ENCODE data around the gene SPTBN1. TPM values are rescaled to one million over a fixed set of nuclear protein-coding genes. Genes with fewer than 3 reads are reported as not detected.

SPTBN1 gene
- total and polyA plus RNA-seq, 2 of the 13 experiments (the other 11 are each of a cell fraction or from before 2014, with no cell fraction given), result 123 to 299 TPM

DNA sequence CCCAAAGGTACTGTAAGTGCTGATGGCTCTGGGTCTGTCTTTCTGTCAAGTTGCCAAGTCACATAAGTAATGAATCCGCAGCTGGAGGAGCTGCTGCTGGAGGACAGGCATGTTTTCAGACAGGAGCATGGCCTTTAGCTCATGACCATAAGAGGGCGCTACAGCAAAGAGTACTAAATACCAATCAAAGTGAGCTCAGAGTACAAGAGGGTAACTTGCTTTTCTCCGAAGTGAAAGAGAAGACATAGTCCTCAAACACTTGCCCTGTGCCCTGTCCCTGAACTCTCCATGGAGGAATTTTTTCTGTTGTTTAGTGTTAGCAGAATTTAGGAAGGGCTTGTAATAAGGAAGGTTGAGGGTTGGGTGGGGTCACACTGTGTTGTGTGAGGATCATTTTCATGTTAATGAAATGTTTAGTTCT, 209.3 kb downstream of the SPTBN1 start (continued):
- no peak for TF ChIP-seq ZNF530 (CRISPR knock-in tag; IDR thresholded peaks at IDR 0.05; ENCODE audit: low read depth)
- TF ChIP-seq ZNF781 (CRISPR knock-in tag; IDR thresholded peaks at IDR 0.05; ENCODE audit: borderline replicate concordance, not compliant biosample characterization), result no peak
- no peak for TF ChIP-seq MAZ (IDR thresholded peaks at IDR 0.05; ENCODE audit: borderline replicate concordance, low read depth, low read length)
- no peak for TF ChIP-seq MAZ (CRISPR knock-in tag; IDR thresholded peaks at IDR 0.05; ENCODE audit: low read depth)
- TF ChIP-seq, protein P1, sequence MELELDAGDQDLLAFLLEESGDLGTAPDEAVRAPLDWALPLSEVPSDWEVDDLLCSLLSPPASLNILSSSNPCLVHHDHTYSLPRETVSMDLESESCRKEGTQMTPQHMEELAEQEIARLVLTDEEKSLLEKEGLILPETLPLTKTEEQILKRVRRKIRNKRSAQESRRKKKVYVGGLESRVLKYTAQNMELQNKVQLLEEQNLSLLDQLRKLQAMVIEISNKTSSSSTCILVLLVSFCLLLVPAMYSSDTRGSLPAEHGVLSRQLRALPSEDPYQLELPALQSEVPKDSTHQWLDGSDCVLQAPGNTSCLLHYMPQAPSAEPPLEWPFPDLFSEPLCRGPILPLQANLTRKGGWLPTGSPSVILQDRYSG (CRISPR knock-in tag; IDR thresholded peaks at IDR 0.05), result no peak
- TF ChIP-seq POGZ (CRISPR knock-in tag; IDR thresholded peaks at IDR 0.05), result 0 out of 2 replicates have a peak, but pooled peaks have one; percentile 24
- TF ChIP-seq, protein P2, sequence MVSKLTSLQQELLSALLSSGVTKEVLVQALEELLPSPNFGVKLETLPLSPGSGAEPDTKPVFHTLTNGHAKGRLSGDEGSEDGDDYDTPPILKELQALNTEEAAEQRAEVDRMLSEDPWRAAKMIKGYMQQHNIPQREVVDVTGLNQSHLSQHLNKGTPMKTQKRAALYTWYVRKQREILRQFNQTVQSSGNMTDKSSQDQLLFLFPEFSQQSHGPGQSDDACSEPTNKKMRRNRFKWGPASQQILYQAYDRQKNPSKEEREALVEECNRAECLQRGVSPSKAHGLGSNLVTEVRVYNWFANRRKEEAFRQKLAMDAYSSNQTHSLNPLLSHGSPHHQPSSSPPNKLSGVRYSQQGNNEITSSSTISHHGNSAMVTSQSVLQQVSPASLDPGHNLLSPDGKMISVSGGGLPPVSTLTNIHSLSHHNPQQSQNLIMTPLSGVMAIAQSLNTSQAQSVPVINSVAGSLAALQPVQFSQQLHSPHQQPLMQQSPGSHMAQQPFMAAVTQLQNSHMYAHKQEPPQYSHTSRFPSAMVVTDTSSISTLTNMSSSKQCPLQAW (CRISPR knock-in tag; IDR thresholded peaks at IDR 0.05), result no peak
- no peak for TF ChIP-seq RBM39 (IDR thresholded peaks at IDR 0.05; ENCODE audit: low read depth, low read length, poor library complexity, severe bottlenecking)
- no peak for TF ChIP-seq ZNF709 (CRISPR knock-in tag; IDR thresholded peaks at IDR 0.05)
- peak; percentile 66; the same call in 1 of the 2 replicates for TF ChIP-seq SMC3 (IDR thresholded peaks at IDR 0.05; ENCODE audit: low read length)
- no peak for TF ChIP-seq ZFYVE20 (CRISPR knock-in tag; IDR thresholded peaks at IDR 0.05; ENCODE audit: borderline replicate concordance, low read depth)
- TF ChIP-seq, protein P3, sequence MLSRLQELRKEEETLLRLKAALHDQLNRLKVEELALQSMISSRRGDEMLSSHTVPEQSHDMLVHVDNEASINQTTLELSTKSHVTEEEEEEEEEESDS (CRISPR knock-in tag; IDR thresholded peaks at IDR 0.05; ENCODE audit: borderline replicate concordance), result peak; percentile 53; the same call in 1 of the 2 replicates
- no peak for TF ChIP-seq PAF1 (CRISPR knock-in tag; IDR thresholded peaks at IDR 0.05)
- TF ChIP-seq ZNF878 (CRISPR knock-in tag; IDR thresholded peaks at IDR 0.05), result no peak
- TF ChIP-seq, protein P4, sequence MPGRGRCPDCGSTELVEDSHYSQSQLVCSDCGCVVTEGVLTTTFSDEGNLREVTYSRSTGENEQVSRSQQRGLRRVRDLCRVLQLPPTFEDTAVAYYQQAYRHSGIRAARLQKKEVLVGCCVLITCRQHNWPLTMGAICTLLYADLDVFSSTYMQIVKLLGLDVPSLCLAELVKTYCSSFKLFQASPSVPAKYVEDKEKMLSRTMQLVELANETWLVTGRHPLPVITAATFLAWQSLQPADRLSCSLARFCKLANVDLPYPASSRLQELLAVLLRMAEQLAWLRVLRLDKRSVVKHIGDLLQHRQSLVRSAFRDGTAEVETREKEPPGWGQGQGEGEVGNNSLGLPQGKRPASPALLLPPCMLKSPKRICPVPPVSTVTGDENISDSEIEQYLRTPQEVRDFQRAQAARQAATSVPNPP (CRISPR knock-in tag; IDR thresholded peaks at IDR 0.05), result no peak
- no peak for TF ChIP-seq ARHGAP35 (CRISPR knock-in tag; IDR thresholded peaks at IDR 0.05; ENCODE audit: borderline replicate concordance)
- no peak for TF ChIP-seq ZSCAN21 (CRISPR knock-in tag; IDR thresholded peaks at IDR 0.05; ENCODE audit: borderline replicate concordance)
- TF ChIP-seq RAD21 (CRISPR knock-in tag; IDR thresholded peaks at IDR 0.05), result peak; percentile 77
- no peak for TF ChIP-seq ETV6 (CRISPR knock-in tag; conservative IDR thresholded peaks at IDR 0.05)
- TF ChIP-seq, protein P5, sequence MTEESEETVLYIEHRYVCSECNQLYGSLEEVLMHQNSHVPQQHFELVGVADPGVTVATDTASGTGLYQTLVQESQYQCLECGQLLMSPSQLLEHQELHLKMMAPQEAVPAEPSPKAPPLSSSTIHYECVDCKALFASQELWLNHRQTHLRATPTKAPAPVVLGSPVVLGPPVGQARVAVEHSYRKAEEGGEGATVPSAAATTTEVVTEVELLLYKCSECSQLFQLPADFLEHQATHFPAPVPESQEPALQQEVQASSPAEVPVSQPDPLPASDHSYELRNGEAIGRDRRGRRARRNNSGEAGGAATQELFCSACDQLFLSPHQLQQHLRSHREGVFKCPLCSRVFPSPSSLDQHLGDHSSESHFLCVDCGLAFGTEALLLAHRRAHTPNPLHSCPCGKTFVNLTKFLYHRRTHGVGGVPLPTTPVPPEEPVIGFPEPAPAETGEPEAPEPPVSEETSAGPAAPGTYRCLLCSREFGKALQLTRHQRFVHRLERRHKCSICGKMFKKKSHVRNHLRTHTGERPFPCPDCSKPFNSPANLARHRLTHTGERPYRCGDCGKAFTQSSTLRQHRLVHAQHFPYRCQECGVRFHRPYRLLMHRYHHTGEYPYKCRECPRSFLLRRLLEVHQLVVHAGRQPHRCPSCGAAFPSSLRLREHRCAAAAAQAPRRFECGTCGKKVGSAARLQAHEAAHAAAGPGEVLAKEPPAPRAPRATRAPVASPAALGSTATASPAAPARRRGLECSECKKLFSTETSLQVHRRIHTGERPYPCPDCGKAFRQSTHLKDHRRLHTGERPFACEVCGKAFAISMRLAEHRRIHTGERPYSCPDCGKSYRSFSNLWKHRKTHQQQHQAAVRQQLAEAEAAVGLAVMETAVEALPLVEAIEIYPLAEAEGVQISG (CRISPR knock-in tag; IDR thresholded peaks at IDR 0.05), result no peak
- no peak for TF ChIP-seq RFX5 (IDR thresholded peaks at IDR 0.05; ENCODE audit: low read depth, low read length)
- 0 out of 2 replicates have a peak, but pooled peaks have one; percentile 14 for TF ChIP-seq GFI1 (CRISPR knock-in tag; IDR thresholded peaks at IDR 0.05; ENCODE audit: borderline replicate concordance)
- TF ChIP-seq CREB1 (IDR thresholded peaks at IDR 0.05), result no peak
- TF ChIP-seq CREB1 (CRISPR knock-in tag; IDR thresholded peaks at IDR 0.05), result 0 out of 2 replicates have a peak, but pooled peaks have one; percentile 11
- TF ChIP-seq MBD4 (IDR thresholded peaks at IDR 0.05; ENCODE audit: borderline replicate concordance, low read length), result 0 out of 2 replicates have a peak, but pooled peaks have one; percentile 66
